ENCODE results near the gene DPYSL5.
"Not testable (repeated sequence)": the region's sequence is repeated elsewhere in the genome, so short reads cannot be mapped to it uniquely, and the experiment has no call there.

DPYSL5 gene, protein sequence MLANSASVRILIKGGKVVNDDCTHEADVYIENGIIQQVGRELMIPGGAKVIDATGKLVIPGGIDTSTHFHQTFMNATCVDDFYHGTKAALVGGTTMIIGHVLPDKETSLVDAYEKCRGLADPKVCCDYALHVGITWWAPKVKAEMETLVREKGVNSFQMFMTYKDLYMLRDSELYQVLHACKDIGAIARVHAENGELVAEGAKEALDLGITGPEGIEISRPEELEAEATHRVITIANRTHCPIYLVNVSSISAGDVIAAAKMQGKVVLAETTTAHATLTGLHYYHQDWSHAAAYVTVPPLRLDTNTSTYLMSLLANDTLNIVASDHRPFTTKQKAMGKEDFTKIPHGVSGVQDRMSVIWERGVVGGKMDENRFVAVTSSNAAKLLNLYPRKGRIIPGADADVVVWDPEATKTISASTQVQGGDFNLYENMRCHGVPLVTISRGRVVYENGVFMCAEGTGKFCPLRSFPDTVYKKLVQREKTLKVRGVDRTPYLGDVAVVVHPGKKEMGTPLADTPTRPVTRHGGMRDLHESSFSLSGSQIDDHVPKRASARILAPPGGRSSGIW

DNA sequence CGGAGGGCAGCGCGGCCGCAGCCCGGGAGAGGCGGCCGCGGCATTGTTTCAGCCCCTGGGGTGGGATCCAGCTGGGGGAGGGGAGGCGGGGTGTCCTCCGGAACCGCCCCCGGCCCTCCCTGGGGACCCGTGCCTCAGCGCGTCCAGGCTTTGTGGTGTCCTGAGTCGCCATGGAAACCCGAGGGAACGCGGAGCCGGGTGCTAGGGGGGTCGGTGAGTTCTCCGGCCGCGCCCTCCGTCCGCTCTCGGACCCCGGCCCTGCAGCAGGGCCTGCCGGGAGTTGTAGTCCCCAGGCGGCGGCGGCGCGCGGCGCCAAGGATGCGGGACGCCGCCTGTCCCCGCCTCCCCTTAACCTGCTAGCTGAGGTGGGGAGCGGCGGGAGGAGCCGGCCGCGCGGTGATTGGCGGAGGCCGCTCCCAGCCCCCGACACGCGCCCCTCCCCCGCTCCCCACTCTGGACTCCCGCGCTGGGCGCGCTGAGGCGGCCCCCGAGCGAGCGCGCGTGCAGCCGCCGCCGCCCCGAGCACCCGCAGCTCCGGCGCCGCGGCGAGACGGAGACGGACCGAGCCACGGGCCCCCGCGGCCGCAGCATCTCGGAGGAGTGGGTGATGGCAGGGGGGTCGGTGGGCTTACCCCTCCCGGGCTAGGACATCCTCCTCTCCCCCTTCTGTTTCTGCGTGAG, at the start of gene DPYSL5:
DPYSL5 (plus strand) TSS at position 478 of the 681 bp plus-strand sequence. CDS start 50,368 bp downstream, outside the sequence.
- peak; percentile 67 for DNase-seq (ENCODE audit: low spot score)

DNA sequence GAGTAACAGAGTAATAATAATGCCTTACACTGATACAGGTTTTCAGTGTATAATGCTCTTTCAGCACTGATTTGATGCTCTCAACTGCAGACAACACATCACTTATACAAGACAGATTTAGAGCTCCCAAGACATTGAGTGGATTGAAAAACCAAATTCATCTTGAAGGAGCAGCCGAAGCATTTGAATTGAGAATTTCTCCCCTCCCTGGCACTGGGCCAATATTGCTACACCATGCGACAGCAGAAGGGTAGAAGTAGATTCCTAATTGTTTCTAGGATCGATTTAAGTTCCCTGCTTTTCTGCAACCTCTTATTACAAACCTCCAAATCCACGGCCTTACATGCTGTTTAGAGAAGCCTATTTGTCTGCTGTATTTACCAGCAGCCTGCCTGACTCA, 46.6 kb upstream of the DPYSL5 start:
- no peak for DNase-seq (ENCODE audit: low spot score)

DNA sequence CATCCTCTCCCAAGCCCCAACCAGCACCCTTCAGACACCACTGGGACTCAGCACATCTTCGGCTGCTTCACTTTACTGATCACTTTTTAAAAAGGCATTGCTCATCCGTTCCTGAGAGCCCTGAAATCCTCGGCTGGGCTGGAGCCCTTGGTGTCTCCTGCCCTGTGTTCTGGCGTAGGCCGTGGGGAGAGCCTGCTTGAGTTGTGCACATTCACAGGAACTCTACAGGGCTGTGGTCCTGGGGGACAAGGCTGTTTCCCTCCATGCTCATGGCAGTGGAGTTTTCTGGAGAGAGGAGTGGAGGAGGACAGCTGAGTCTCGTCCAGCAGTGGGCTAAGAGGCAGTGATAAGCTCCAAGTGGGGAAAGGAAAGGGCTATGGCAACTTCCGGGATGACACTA, 46.1 kb upstream of the DPYSL5 start:
- no peak for DNase-seq (ENCODE audit: low spot score)

DNA sequence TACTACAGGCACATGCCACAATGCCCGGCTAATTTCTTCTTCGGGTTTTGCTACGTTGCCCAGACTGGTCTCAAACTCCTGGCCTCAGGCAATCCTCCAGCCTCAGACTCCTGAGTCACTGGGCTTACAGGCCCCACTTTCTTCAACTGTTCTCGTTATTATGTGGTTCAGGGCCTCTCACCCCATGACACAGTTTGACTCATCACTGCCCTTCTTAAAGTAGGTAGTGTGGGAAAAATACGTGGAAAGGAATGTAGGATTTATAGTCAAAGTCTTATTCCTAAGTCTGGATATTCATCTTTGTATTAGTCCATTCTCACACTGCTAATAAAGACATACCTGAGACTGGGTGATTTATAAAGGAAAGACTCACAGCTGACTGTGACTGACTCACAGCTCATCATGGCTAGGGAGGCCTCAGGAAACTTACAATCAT, 42.7 kb upstream of the DPYSL5 start:
- no peak for DNase-seq (ENCODE audit: low spot score)

DNA sequence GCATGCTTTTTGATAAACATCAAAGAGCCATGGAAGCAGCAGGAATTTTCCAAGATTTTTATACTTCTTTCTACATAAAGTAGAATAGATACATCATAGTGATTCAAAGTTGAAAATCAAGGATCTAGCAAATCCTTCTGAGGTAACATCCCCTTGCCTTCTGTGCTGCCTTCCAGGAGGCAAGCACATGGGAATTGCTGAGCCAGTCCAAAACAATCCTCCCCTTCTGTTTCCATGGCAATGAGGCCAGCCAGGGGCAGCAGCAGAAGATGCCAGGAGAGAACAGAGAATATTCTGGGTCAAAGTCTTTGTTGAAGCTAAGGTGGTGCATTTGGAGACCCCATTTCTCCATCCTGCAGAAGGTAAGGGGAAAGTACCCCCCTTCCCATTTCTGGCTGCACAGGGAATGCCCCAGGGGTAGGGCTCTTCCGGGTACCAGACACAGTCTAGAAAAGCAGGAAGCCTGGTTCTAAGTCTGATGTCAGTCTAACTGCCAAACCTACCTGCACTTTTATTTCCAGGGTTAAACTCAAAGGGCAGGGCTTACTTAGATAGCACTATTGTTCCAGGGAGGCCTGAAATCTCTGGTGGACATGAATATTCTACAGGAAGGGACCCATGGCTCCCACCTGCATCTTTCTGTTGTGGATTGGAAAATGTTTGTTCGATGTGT, 40.0 kb upstream of the DPYSL5 start:
- no peak for DNase-seq (ENCODE audit: low spot score)

DNA sequence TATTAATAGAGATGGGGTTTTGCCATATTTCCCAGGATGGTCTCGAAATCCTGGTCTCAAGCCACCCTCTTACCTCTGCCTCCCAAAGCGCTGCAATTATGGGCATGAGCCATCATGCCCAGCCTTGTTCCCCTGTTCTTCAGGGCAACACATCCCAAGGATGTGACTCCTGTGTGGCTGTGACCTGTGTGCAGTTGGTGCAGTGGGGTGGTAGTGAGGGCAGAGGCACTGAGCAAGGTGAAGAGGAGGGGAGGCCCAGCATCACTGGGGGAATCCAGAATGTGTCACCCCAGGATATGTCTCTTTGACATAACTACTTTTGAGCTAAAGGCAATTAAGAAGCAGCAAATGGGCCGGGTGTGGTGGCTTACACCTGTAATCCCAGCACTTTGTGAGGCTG, 38.7 kb upstream of the DPYSL5 start:
- no peak for DNase-seq (ENCODE audit: low spot score)

DNA sequence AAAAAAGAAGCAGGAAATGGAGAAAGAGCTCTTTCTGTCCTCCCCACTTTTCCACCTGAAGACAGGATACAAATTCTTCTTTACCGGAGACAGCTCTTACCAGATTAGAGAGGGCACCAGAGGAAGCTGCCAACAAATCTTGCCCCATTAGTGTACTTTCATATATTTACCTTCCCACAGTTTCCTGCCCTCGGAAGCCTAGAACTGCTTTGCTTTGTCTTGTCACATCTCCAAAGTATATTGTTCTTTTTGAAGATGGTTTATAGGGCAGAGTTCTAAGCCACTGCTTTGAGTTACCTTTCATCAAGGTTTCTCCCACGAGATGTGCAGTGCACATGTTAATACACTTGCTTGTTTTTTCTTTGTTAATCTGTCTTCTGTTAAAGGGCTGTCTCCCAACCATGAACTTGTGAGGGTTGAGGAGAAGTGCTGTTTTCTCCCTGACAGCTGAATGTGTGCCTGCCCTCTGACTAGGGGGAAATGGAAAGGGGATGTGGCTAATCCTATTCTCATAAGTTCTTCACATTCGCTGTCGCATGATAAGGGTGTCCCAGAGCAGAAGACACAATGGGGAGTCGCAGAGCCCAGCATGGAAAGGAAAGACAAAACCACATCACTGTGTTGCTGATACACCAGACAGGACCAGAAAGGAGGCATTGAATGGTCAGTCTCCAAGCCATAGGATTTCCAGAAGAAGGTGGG, 37.9 kb upstream of the DPYSL5 start:
- DNase-seq (ENCODE audit: low spot score): peak; percentile 78

DNA sequence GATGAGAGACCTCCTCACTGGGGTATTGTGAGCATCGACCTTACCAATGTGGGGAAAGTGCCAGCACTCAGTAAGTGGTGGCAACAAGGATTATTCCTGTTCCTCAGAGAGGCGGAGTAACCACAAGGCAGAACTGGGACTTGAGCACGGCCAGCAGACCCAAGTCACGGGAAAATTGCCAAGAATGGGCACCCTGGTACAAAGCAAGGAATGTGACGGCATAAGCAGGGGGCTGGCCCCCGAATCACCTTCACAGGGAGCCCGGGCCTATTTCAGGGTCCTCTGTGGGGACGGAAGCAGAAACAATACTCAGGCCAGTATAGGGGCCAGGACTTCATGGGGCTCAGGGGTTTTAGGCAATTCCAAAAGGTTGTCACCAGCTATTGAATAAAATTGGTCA, 36.7 kb upstream of the DPYSL5 start:
- DNase-seq (ENCODE audit: low spot score): no peak

DNA sequence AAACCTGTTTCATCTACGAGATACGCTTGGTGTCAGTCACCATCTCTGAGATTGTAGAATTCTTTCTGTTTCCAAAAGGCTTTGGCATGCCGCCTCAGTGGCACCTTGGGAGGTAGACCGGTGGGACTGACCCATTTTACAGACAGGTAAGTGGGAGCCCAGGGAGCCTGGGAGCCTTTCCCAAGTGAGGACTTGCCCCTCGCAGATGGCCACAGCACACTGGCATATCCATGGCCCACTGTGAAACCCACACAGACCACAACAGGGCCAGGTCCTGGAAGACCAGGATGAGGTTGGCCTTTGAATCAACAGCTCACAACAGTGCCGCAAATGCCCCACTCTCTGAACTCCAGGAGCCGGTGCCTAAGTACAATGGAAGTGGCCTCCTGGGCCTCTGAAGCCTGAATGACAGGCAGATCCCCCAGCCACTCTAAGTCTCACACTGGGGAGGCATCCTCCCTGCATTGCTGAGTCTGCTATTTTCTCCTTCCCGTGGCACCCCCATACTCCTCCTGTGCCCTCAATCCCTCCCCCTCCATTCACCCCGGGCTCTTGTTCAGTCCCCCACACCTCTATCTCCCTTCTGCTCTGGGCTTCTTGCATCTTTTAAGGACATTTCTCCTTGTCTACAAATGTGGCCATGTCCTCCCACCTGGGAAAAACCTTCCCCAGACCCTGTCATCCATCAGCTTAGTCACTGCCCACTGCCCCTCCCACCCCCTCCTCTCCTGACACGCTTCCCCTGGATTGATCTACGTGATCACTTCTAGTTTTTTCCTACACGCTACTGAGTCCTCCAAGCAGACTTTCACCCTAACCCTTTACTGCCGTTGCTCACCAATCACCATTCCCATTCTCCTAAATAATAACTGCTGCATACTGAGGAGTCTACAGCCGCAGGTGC, 35.9 kb upstream of the DPYSL5 start:
- DNase-seq (ENCODE audit: low spot score): no peak

DNA sequence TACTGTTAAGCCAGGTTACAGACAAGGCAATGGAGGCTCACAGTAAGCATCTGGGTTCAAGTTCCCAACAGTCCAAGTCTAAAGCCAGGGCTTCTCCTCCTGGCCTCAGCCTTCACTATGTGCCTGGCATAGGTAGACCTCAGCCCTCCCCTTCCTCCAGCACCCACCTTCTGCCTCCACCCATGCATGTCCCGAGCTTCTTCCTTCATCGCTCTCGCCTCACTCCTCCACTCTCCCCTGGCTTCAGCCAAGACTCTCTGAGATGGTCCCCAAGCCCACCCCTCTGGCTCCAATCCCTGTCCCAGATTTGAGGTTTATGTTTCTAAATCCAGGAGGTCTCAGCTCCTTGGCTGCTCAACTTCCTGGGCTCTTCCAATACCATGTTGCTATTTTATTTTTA, 35.2 kb upstream of the DPYSL5 start:
- DNase-seq (ENCODE audit: low spot score): no peak

DNA sequence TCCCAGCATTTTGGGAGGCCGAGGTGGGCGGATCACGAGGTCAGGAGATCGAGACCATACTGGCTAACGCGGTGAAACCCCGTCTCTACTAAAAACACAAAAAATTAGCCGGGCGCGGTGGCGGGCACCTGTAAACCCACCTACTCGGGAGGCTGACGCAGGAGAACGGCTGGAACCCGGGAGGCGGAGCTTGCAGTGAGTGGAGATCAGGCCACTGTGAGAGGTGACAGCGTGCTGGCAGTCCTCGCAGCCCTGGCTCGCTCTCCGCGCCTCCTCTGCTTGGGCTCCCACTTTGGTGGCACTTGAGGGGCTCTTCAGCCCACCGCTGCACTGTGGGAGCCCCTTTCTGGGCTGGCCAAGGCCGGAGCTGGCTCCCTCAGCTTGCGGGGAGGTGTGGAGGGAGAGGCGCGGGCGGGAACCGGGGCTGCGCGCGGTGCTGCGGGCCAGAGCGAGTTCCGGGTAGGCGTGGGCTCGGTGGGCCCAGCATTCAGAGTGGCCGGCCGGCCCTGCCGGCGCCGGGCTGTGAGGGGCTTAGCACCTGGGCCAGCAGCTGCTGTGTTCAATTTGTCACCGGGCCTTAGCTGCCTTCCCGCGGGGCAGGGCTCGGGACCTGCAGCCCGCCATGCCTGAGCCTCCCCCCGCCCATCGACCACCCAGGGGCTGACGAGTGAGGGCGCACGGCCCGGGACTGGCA, 33.7 kb upstream of the DPYSL5 start:
- DNase-seq (ENCODE audit: low spot score): not testable (repeated sequence)

DNA sequence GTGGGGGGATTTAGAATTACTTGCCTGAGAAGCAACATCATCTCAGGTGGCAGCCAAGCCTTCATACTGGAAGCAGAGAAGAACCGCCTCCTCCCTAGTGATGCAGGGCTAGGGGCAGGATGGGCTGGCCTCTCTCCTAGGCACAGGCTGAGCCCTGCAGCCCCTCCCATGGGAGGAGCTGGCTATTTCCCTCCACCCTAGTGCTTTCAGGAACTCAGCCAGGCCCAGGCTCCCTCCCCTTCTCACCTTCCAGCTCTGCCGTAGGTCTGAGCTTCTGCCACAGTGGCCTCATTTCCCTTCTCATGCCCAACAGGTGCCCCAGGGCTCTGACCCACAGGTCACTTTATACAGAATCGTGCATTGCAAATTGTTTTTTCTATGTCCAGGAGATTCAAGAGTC, 31.0 kb upstream of the DPYSL5 start:
- no peak for DNase-seq (ENCODE audit: low spot score)

DNA sequence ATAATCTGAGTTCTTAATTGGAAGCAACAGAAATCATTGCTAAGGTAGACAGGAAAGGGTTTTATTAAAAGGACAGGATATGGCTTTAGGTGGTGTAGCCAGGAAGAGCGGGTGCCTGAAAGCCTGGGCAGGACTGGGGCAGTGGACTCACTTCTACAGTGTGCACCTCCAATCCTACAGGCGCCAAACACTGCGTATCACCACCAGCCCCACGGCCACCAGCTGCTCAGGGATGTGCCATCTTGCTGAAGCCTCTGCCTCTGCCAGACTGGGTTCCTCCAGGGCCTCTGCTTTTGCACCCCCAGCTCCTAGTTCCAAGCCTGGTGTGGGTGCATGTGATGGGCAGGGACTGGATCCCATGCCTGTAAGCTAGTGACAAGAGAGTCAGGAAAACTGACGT, 29.7 kb upstream of the DPYSL5 start:
- no peak for DNase-seq (ENCODE audit: low spot score)

DNA sequence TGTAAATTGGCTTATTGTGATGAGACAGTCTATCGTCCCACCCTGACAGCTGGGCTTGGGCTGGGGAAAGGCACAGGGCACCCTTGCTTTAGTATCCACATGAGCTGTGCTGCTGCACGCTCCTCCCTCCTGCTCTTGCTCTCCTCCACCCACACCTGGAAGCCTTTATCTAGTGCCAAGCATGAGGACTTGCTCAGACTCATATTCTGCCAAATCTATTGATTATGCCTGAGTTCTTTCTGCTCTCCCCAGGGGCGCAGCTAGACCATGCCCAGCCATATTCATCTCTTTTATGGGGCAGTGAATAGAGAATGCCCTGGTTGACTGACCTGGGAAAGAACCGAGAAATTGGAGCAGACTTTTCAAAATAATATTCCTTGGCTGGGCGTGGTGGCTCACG, 29.0 kb upstream of the DPYSL5 start:
- DNase-seq (ENCODE audit: low spot score): no peak

DNA sequence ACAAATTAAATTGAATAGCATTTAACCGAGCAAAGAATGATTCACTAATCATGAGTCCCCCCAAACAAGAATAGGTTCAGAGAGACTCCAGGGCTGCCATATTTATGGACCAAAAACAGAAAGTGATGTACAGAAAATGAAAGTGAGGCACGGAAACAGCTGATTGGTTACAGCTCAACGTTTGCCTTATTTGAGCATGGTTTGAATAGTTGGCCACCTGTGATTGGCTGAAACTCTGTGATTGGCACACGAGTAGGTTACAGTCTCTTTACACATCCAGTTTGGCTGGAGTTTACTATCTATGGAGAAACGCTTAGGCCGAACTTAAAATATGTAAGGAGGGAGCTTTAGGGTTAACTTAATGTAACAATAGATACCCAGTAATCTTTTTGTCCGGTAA, 27.0 kb upstream of the DPYSL5 start:
- no peak for DNase-seq (ENCODE audit: low spot score)

DNA sequence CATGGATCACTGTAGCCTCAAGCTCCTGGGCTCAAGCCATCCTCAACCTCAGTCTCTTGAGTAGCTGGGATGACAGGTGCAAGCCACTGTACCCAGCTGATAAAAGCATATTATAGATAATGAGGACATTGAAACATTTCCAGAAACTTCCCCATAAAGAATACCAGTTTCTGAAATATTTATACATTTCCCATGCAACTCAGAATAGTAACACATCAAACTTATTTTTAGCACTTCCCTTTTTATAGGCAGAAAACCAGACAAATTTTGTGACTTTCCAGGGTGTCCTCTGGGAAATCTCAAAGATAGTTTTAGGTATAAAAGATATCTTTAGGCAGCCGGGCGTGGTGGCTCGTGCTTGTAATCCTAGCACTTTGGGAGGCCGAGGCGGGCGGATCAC, 25.1 kb upstream of the DPYSL5 start:
- DNase-seq (ENCODE audit: low spot score): no peak

DNA sequence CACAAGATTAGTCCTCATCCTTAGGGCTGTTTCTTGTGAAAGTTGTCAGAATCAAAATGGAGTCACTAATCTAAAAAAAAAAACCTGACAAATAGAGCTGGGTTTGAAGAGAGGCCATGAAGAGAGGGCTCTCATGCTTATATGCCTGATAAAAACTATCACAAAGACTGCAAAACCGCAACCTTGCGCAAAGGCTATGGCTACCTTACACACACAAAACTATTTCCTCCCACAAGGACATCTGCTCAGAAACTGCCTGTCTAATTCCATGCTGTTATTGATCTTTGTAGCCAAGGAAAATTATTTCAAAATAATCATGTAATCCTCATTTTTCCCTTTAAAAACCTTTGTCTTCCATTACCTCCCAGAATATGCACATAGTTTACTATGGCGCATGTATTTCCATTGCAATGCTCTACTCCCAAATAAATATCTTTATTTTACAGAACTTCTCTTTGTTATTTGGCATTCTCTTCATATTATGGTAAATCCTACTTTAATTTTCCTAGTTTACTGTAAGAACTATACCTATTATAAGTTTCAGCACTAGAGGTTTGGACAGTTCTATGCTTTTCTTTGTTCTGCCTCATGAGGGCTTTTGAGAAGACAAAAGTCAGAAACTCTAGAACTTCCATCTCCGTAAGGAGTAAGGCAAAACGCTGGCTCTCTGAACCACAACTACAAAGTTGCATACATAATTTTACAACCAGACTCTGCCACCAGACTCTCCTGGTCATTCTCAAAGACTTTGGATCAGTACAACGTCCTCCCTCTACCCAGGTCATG, 9.6 kb upstream of the DPYSL5 start:
- DNase-seq (ENCODE audit: low spot score): no peak

DNA sequence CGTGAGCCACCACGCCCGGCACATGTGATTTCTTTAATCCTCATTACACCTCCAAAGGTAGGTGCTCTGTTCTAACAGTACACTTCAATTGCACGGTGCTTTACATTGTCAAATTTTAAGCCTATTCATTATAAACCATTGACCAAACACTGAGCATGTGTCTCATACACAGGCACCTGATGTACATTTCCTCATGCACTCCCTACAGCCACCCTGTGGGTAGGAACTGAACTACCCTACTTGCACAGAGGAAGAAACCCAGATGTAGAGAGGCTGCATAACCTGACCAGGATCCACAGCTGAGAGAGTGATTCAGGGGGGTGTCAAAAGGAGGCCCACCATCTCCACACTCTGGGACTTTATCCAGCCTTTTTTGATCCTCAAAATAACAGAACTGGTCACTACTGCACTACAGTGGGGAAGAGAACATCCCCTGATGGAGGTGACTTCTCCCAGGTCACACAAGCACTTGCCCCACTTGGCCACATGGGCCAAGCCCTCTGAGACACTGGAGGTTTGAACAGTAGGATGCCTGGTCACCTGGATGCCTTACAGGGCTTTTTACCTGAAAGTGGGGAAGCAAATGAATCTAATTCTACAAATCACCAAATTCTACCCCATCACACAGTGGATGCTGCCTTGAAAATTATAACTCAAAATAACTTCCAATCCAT, 6.9 kb upstream of the DPYSL5 start:
- no peak for DNase-seq (ENCODE audit: low spot score)

DNA sequence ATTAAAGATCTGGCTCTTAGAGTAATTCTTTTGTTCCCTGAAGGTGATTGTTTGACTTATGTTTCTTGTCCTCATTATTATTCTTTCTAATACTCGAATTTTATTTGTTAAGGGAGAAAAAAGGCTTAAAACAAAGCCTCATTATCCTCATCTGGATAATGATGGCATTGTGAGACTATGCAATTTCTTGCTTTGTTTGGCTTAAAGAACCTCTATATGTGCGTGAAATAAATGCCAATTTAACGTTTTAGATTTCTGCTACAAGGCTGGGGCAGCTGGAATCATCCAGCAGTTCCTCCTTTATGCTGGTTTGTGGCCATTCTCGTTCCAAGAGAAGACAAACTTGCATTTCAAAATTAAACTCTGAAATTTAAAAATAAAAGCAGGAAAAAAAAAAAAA, 4.9 kb upstream of the DPYSL5 start:
- DNase-seq (ENCODE audit: low spot score): peak; percentile 86

Measured in pons (tissue), 1 donor.